RPMI8226 (cell line): Measurements from ENCODE around the gene ZNF358.
"Not testable (repeated sequence)": the region's sequence is repeated elsewhere in the genome, so short reads cannot be mapped to it uniquely, and the experiment has no call there.

Experiments
- DNase-seq: peaks from one replicate; pipeline ENCODE4 v3.0.0-alpha.2; 2015

ZNF358 gene

GRCh38 chr19:7521551-7522071 is 5.7 kb downstream of the ZNF358 start:
- DNase-seq, result no peak

GRCh38 chr19:7522072-7522922 is 6.4 kb downstream of the ZNF358 start, which contains the start of gene MCOLN1:
Gene MCOLN1 (plus strand): TSS chr19:7522624. CDS start chr19:7522751, 127 bp downstream.
- peak; percentile 99 for DNase-seq

GRCh38 chr19:7522923-7523667 is 7.2 kb downstream of the ZNF358 start:
- DNase-seq, result peak; percentile 31

- DNase-seq, result no peak
Observed at GRCh38 chr19:7524523-7524922, 8.6 kb downstream of the ZNF358 start.

GRCh38 chr19:7524992-7525739 is 9.3 kb downstream of the ZNF358 start:
- no peak for DNase-seq

GRCh38 chr19:7526059-7526929 is 10.4 kb downstream of the ZNF358 start:
- no peak for DNase-seq

GRCh38 chr19:7527516-7528191 is 11.8 kb downstream of the ZNF358 start:
- DNase-seq, result no peak

- DNase-seq, result no peak
Observed at GRCh38 chr19:7528192-7528519, 12.3 kb downstream of the ZNF358 start.

GRCh38 chr19:7528522-7529245 is 12.8 kb downstream of the ZNF358 start:
- no peak for DNase-seq

GRCh38 chr19:7529246-7529600 is 13.3 kb downstream of the ZNF358 start:
- no peak for DNase-seq

GRCh38 chr19:7529610-7530490 is 13.9 kb downstream of the ZNF358 start:
- no peak for DNase-seq

GRCh38 chr19:7533281-7533885 is 17.5 kb downstream of the ZNF358 start:
- no peak for DNase-seq

- DNase-seq, result peak; percentile 91
Observed at GRCh38 chr19:7533925-7534480, 18.1 kb downstream of the ZNF358 start.

GRCh38 chr19:7534531-7535046 is 18.7 kb downstream of the ZNF358 start:
- peak; percentile 47 for DNase-seq

- peak; percentile 95 for DNase-seq
Observed at GRCh38 chr19:7535047-7535997, 19.4 kb downstream of the ZNF358 start, which contains the start of gene PNPLA6. Gene PNPLA6 (plus strand): TSS chr19:7535717. CDS start chr19:7535789, 72 bp downstream.

- no peak for DNase-seq
Observed at GRCh38 chr19:7535998-7536695, 20.2 kb downstream of the ZNF358 start.

- DNase-seq, result not testable (repeated sequence)
Observed at GRCh38 chr19:7538990-7539389, 23.1 kb downstream of the ZNF358 start.
